ENCODE measurements around the gene SQSTM1. TPM values are rescaled to one million over a fixed set of nuclear protein-coding genes. Genes with fewer than 3 reads are reported as not detected.
A peak's percentile ranks its signal among the peaks of the same experiment; 100 is the strongest.

SQSTM1 gene
- total and polyA plus RNA-seq, 2 donors (not counting 1 experiment from before 2014, with no cell fraction given): 212 to 1,894 TPM

GRCh38 chr5:179816796-179817469, 3.8 kb upstream of the SQSTM1 start:
- H3K4me3 ChIP-seq (replicated peaks in 1 of 4; ENCODE audit: control extremely low read depth in 1 of 4, insufficient read depth in 1 of 4, low read depth in 3 of 4, low read length in 4 of 4): peak overlapping the region in 2 of 4 experiments; percentile 9 to 50
- no peaks in the 10 kb centered on the region for H3K27me3 ChIP-seq (ENCODE audit: control insufficient read depth, insufficient read depth, low read length)
- H3K27ac ChIP-seq (ENCODE audit: insufficient read depth, low read length): peak overlapping the region; percentile 27
- no peak for DNase-seq (ENCODE audit: low read depth in 2 of 2)
- H3K36me3 ChIP-seq (ENCODE audit: control insufficient read depth, insufficient read depth, low read length): peaks cover 6% of the 10 kb centered on the region
- TF ChIP-seq EZH2 (IDR thresholded peaks at IDR 0.05; ENCODE audit: low read length, missing control alignments): no peak
- TF ChIP-seq CTCF (conservative IDR thresholded peaks at IDR 0.05 in 1 of 2, IDR thresholded peaks at IDR 0.05 in 1 of 2; ENCODE audit: low read depth in 1 of 2, low read length in 2 of 2): no peak
- peak overlapping the region; percentile 23 for H2AFZ ChIP-seq (ENCODE audit: low read length)
- peak overlapping the region; percentile 51 for H3K4me2 ChIP-seq (ENCODE audit: extremely low read depth, insufficient read depth, low read length)
- peaks cover 22% of the 10 kb centered on the region for H3K4me1 ChIP-seq (ENCODE audit: control insufficient read depth, extremely low read depth, insufficient read depth, low read length)
- H3K9ac ChIP-seq (ENCODE audit: insufficient read depth, low read length): peak overlapping the region; percentile 51
- H3K79me2 ChIP-seq (ENCODE audit: control insufficient read depth, insufficient read depth, low read length): peaks cover 12% of the 10 kb centered on the region
- peaks cover 2% of the 10 kb centered on the region for H4K20me1 ChIP-seq (ENCODE audit: control insufficient read depth, extremely low read depth, insufficient read depth, low read length)
- no peaks in the 10 kb centered on the region for H3K9me3 ChIP-seq (ENCODE audit: control insufficient read depth, insufficient read depth, low read depth, low read length)

GRCh38 chr5:179817470-179817840, 3.2 kb upstream of the SQSTM1 start:
- no peak for TF ChIP-seq EZH2 (IDR thresholded peaks at IDR 0.05; ENCODE audit: low read length, missing control alignments)
- Histone ChIP-seq H3K4me3 (replicated peaks in 1 of 4; ENCODE audit: control extremely low read depth in 1 of 4, insufficient read depth in 1 of 4, low read depth in 3 of 4, low read length in 4 of 4) (peak overlapping the region in 1 of 4 experiments; percentile 50), H3K79me2 (ENCODE audit: control insufficient read depth, insufficient read depth, low read length) (peaks cover 17% of the 10 kb centered on the region), H3K27me3 (ENCODE audit: control insufficient read depth, insufficient read depth, low read length) (no peaks in the 10 kb centered on the region), H2AFZ (ENCODE audit: low read length) (no peak overlapping the region), H3K9ac (ENCODE audit: insufficient read depth, low read length) (no peak overlapping the region), H3K9me3 (ENCODE audit: control insufficient read depth, insufficient read depth, low read depth, low read length) (no peaks in the 10 kb centered on the region), H3K4me2 (ENCODE audit: extremely low read depth, insufficient read depth, low read length) (peak overlapping the region; percentile 51), H3K27ac (ENCODE audit: insufficient read depth, low read length) (peak overlapping the region; percentile 27), H3K4me1 (ENCODE audit: control insufficient read depth, extremely low read depth, insufficient read depth, low read length) (peaks cover 25% of the 10 kb centered on the region), H3K36me3 (ENCODE audit: control insufficient read depth, insufficient read depth, low read length) (peaks cover 4% of the 10 kb centered on the region), H4K20me1 (ENCODE audit: control insufficient read depth, extremely low read depth, insufficient read depth, low read length) (peaks cover 6% of the 10 kb centered on the region)
- DNase-seq (ENCODE audit: low read depth in 2 of 2): no peak

GRCh38 chr5:179817890-179818745, 2.6 kb upstream of the SQSTM1 start:
- H3K36me3 ChIP-seq (ENCODE audit: control insufficient read depth, insufficient read depth, low read length): peaks cover 8% of the 10 kb centered on the region
- H3K4me3 ChIP-seq (replicated peaks in 1 of 4; ENCODE audit: control extremely low read depth in 1 of 4, insufficient read depth in 1 of 4, low read depth in 3 of 4, low read length in 4 of 4): peak overlapping the region in 1 of 4 experiments; percentile 85
- H3K9ac ChIP-seq (ENCODE audit: insufficient read depth, low read length): peak overlapping the region; percentile 53
- peaks cover 8% of the 10 kb centered on the region for H4K20me1 ChIP-seq (ENCODE audit: control insufficient read depth, extremely low read depth, insufficient read depth, low read length)
- peak overlapping the region; percentile 79 for H3K27ac ChIP-seq (ENCODE audit: insufficient read depth, low read length)
- H3K4me2 ChIP-seq (ENCODE audit: extremely low read depth, insufficient read depth, low read length): peak overlapping the region; percentile 63
- no peak for DNase-seq (ENCODE audit: low read depth in 2 of 2)
- H3K4me1 ChIP-seq (ENCODE audit: control insufficient read depth, extremely low read depth, insufficient read depth, low read length): peaks cover 30% of the 10 kb centered on the region
- peaks cover 24% of the 10 kb centered on the region for H3K79me2 ChIP-seq (ENCODE audit: control insufficient read depth, insufficient read depth, low read length)
- no peak overlapping the region for H2AFZ ChIP-seq (ENCODE audit: low read length)
- no peaks in the 10 kb centered on the region for H3K27me3 ChIP-seq (ENCODE audit: control insufficient read depth, insufficient read depth, low read length)
- TF ChIP-seq CTCF (conservative IDR thresholded peaks at IDR 0.05 in 1 of 2, IDR thresholded peaks at IDR 0.05 in 1 of 2; ENCODE audit: low read depth in 1 of 2, low read length in 2 of 2): no peak
- TF ChIP-seq EZH2 (IDR thresholded peaks at IDR 0.05; ENCODE audit: low read length, missing control alignments): no peak
- no peaks in the 10 kb centered on the region for H3K9me3 ChIP-seq (ENCODE audit: control insufficient read depth, insufficient read depth, low read depth, low read length)

All from fibroblast of lung (primary cell).